Stimulated activated CD4-positive, alpha-beta T cell treated with anti-CD3 and anti-CD28 coated beads, Interleukin-1b, Interleukin-23, amount 100 ng/mL, for 24 hours (primary cell): ENCODE data around the gene TMEM140.

ENCODE experiments used
- DNase-seq, 4 experiments: peaks; one replicate each; pipeline ENCODE4 v3.0.0-alpha.2; 2020; ENCODE audit warnings: low read depth in 4 of 4, low spot score in 1 of 4

TMEM140 gene

GRCh38 chr7:135192914-135193536 is 45.2 kb downstream of the TMEM140 start:
- no peak for DNase-seq

GRCh38 chr7:135193615-135194081 is 45.8 kb downstream of the TMEM140 start:
- DNase-seq: no peak

- DNase-seq: no peak
Observed at GRCh38 chr7:135194494-135195095, 46.7 kb downstream of the TMEM140 start.

- DNase-seq: no peak
Observed at GRCh38 chr7:135195156-135195555, 47.3 kb downstream of the TMEM140 start.

- DNase-seq: no peak
Observed at GRCh38 chr7:135195968-135196629, 48.2 kb downstream of the TMEM140 start.

- DNase-seq: no peak
Observed at GRCh38 chr7:135197343-135197742, 49.5 kb downstream of the TMEM140 start.

- DNase-seq: no peak
Observed at GRCh38 chr7:135197906-135198655, 50.2 kb downstream of the TMEM140 start.

- DNase-seq: no peak
Observed at GRCh38 chr7:135199439-135199838, 51.6 kb downstream of the TMEM140 start.

- DNase-seq: no peak
Observed at GRCh38 chr7:135200821-135201331, 53.0 kb downstream of the TMEM140 start.

- DNase-seq: no peak
Observed at GRCh38 chr7:135201350-135201749, 53.5 kb downstream of the TMEM140 start.

GRCh38 chr7:135204341-135204749 is 56.5 kb downstream of the TMEM140 start:
- DNase-seq: no peak

- DNase-seq: no peak
Observed at GRCh38 chr7:135204876-135205275, 57.0 kb downstream of the TMEM140 start.

GRCh38 chr7:135205850-135206249 is 58.0 kb downstream of the TMEM140 start:
- DNase-seq: no peak

GRCh38 chr7:135206941-135207391 is 59.1 kb downstream of the TMEM140 start:
- no peak for DNase-seq

- no peak for DNase-seq
Observed at GRCh38 chr7:135207406-135208101, 59.7 kb downstream of the TMEM140 start.

GRCh38 chr7:135208102-135208793 is 60.4 kb downstream of the TMEM140 start:
- no peak for DNase-seq

- no peak for DNase-seq
Observed at GRCh38 chr7:135209225-135209834, 61.5 kb downstream of the TMEM140 start.

- DNase-seq: no peak
Observed at GRCh38 chr7:135210888-135211178, 63.0 kb downstream of the TMEM140 start.

GRCh38 chr7:135211179-135211945 is 63.5 kb downstream of the TMEM140 start, which contains the start of gene WDR91:
WDR91 (minus strand) TSS chr7:135211526; CDS start chr7:135211502, 24 bp downstream.
- DNase-seq: peak; percentile 91 to 99 (median 94)
